8988T (cell line): ENCODE results near the gene TMEM86A.
A peak's percentile ranks its signal among the peaks of the same experiment; 100 is the strongest.
"Not testable (repeated sequence)": the region's sequence is repeated elsewhere in the genome, so short reads cannot be mapped to it uniquely, and the experiment has no call there.

Source experiments
- DNase-seq: peaks from one replicate; pipeline ENCODE4 v3.0.0; 2011

Gene TMEM86A

GRCh38 chr11:18698341-18699268 is at the start of gene TMEM86A:
TMEM86A (plus strand) TSS chr11:18698779; CDS start chr11:18698887, 108 bp downstream.
- peak; percentile 97 for DNase-seq

GRCh38 chr11:18650353-18650752 is 48.2 kb upstream of the TMEM86A start:
- DNase-seq, result no peak

GRCh38 chr11:18650859-18651557 is 47.6 kb upstream of the TMEM86A start:
- DNase-seq, result peak; percentile 42

GRCh38 chr11:18657673-18658072 is 40.9 kb upstream of the TMEM86A start:
- DNase-seq, result no peak

GRCh38 chr11:18665353-18665872 is 33.2 kb upstream of the TMEM86A start:
- DNase-seq, result not testable (repeated sequence)

- no peak for DNase-seq
Measured at GRCh38 chr11:18668131-18668530, 30.4 kb upstream of the TMEM86A start.

GRCh38 chr11:18669219-18669596 is 29.4 kb upstream of the TMEM86A start:
- no peak for DNase-seq

GRCh38 chr11:18669711-18670110 is 28.9 kb upstream of the TMEM86A start:
- DNase-seq, result no peak

- DNase-seq, result no peak
Measured at GRCh38 chr11:18671246-18671645, 27.3 kb upstream of the TMEM86A start.

GRCh38 chr11:18672209-18672608 is 26.4 kb upstream of the TMEM86A start:
- DNase-seq, result not testable (repeated sequence)

GRCh38 chr11:18676803-18677202 is 21.8 kb upstream of the TMEM86A start:
- DNase-seq, result no peak

GRCh38 chr11:18677560-18677959 is 21.0 kb upstream of the TMEM86A start:
- no peak for DNase-seq

GRCh38 chr11:18681949-18682348 is 16.6 kb upstream of the TMEM86A start:
- not testable (repeated sequence) for DNase-seq

GRCh38 chr11:18682466-18682865 is 16.1 kb upstream of the TMEM86A start:
- DNase-seq, result no peak

GRCh38 chr11:18684267-18684666 is 14.3 kb upstream of the TMEM86A start:
- no peak for DNase-seq

- not testable (repeated sequence) for DNase-seq
Measured at GRCh38 chr11:18691467-18692140, 7.0 kb upstream of the TMEM86A start.

GRCh38 chr11:18692941-18693760 is 5.4 kb upstream of the TMEM86A start:
- DNase-seq, result no peak

- DNase-seq, result no peak
Measured at GRCh38 chr11:18696638-18697225, 1.8 kb upstream of the TMEM86A start.

GRCh38 chr11:18697576-18697975 is 1.0 kb upstream of the TMEM86A start:
- DNase-seq, result no peak

- DNase-seq, result no peak
Measured at GRCh38 chr11:18699269-18699596, 654 bp downstream of the TMEM86A start.

- DNase-seq, result no peak
Measured at GRCh38 chr11:18699848-18700261, 1.3 kb downstream of the TMEM86A start.

GRCh38 chr11:18700375-18700774 is 1.8 kb downstream of the TMEM86A start:
- DNase-seq, result no peak
